Neuronal stem cell (in vitro differentiated cells): ENCODE measurements around the gene FES.

Source experiments
- DNase-seq: peaks from one replicate; pipeline ENCODE4 v3.0.0-alpha.2; 2013; ENCODE audit warnings: low spot score
- H2AFZ ChIP-seq: one replicate; pipeline ENCODE4 v1.6.1; 2013; ENCODE audit warnings: mild to moderate bottlenecking, low read length, inconsistent platforms
- H2AK5ac ChIP-seq: 2 replicates; pipeline ENCODE4 v1.6.1; 2013; ENCODE audit warnings: low read depth, mild to moderate bottlenecking, inconsistent platforms, low read length, moderate library complexity, mixed read lengths
- H2BK120ac ChIP-seq: 2 replicates; pipeline ENCODE4 v1.6.1; 2013; ENCODE audit warnings: low read depth, mild to moderate bottlenecking, inconsistent platforms, low read length, moderate library complexity, mixed read lengths
- H2BK12ac ChIP-seq: one replicate; pipeline ENCODE4 v1.6.1; 2013; ENCODE audit warnings: low read length, inconsistent platforms
- H2BK15ac ChIP-seq: 2 replicates; pipeline ENCODE4 v1.6.1; 2013; ENCODE audit warnings: mild to moderate bottlenecking, low read length, inconsistent platforms, mixed read lengths
- H2BK5ac ChIP-seq: one replicate; pipeline ENCODE4 v1.6.1; 2013; ENCODE audit warnings: inconsistent platforms, mild to moderate bottlenecking, low read length, moderate library complexity
- H3K14ac ChIP-seq: one replicate; pipeline ENCODE4 v1.6.1; 2013; ENCODE audit warnings: low read length, inconsistent platforms
- H3K18ac ChIP-seq: 2 replicates; pipeline ENCODE4 v1.6.1; 2013; ENCODE audit warnings: low read length, inconsistent platforms
- H3K23ac ChIP-seq: 2 replicates; pipeline ENCODE4 v1.6.1; 2013; ENCODE audit warnings: low read depth, mild to moderate bottlenecking, mixed read lengths, low read length, inconsistent platforms; ENCODE audit not compliant: poor library complexity
- H3K27ac ChIP-seq: replicated peaks from 3 replicates; pipeline ENCODE4 v1.5.1; 2013; ENCODE audit warnings: low read length, inconsistent platforms
- H3K27me3 ChIP-seq, 3 experiments: 2 replicates each; pipeline ENCODE4 v1.6.1; 2013; ENCODE audit warnings: low read length in 3 of 3, mild to moderate bottlenecking in 2 of 3, inconsistent platforms in 1 of 3, low read depth in 1 of 3, mixed read lengths in 1 of 3, moderate library complexity in 1 of 3; ENCODE audit not compliant: control insufficient read depth in 3 of 3, insufficient read depth in 3 of 3
- H3K36me3 ChIP-seq, 2 donors: replicated peaks in 1 of 2; 2 replicates each; pipeline ENCODE4 v1.6.1; 2013; ENCODE audit warnings: low read length in 2 of 2; ENCODE audit not compliant: control insufficient read depth in 2 of 2, insufficient read depth in 2 of 2
- H3K4ac ChIP-seq: 2 replicates; pipeline ENCODE4 v1.6.1; 2013; ENCODE audit warnings: inconsistent platforms, mild to moderate bottlenecking, low read length, moderate library complexity
- H3K4me1 ChIP-seq, 2 donors: 1 replicate in 1 of 2; 2 replicates in 1 of 2; pipeline ENCODE4 v1.6.1; 2013; ENCODE audit warnings: low read length in 2 of 2, low read depth in 1 of 2; ENCODE audit not compliant: control insufficient read depth in 2 of 2, insufficient read depth in 1 of 2
- H3K4me2 ChIP-seq: one replicate; pipeline ENCODE4 v1.6.1; 2013; ENCODE audit warnings: mild to moderate bottlenecking, low read length, inconsistent platforms; ENCODE audit not compliant: insufficient read depth, poor library complexity, severe bottlenecking
- H3K4me3 ChIP-seq, 2 donors: 2 replicates each; pipeline ENCODE4 v1.5.1; 2013; ENCODE audit warnings: low read length in 2 of 2, mild to moderate bottlenecking in 2 of 2, inconsistent platforms in 1 of 2, moderate library complexity in 1 of 2
- H3K79me1 ChIP-seq: one replicate; pipeline ENCODE4 v1.6.1; 2013; ENCODE audit warnings: low read depth, mild to moderate bottlenecking, inconsistent platforms, low read length, moderate library complexity
- H3K9ac ChIP-seq: one replicate; pipeline ENCODE4 v1.6.1; 2013; ENCODE audit warnings: mild to moderate bottlenecking, low read depth, low read length, inconsistent platforms; ENCODE audit not compliant: poor library complexity
- H3K9me3 ChIP-seq, 2 donors: replicated peaks in 1 of 2; 2 replicates each; pipeline versions ENCODE3 to v1.6.1; 2013; ENCODE audit warnings: low read length in 2 of 2, mild to moderate bottlenecking in 2 of 2, inconsistent platforms in 1 of 2, low read depth in 1 of 2, mixed read lengths in 1 of 2, moderate library complexity in 1 of 2; ENCODE audit not compliant: control insufficient read depth in 2 of 2, insufficient read depth in 1 of 2
- H4K8ac ChIP-seq: one replicate; pipeline ENCODE4 v1.6.1; 2013; ENCODE audit warnings: low read depth, mild to moderate bottlenecking, inconsistent platforms, low read length, moderate library complexity
- H4K91ac ChIP-seq: one replicate; pipeline ENCODE4 v1.6.1; 2013; ENCODE audit warnings: low read length, low read depth, mild to moderate bottlenecking, inconsistent platforms; ENCODE audit not compliant: poor library complexity
- WGBS, 2 donors: extraction: QIAGEN DNeasy Blood & Tissue Kit; methylation state at CpG; one replicate each; pipeline ENCODE4 v1.1.7; 2013; ENCODE audit warnings: missing lambda C conversion rate in 2 of 2, mixed read lengths in 1 of 2; ENCODE audit not compliant: insufficient read length in 2 of 2, insufficient replicate concordance in 1 of 2; ENCODE audit errors: extremely low coverage in 2 of 2; 5-methylcytosine and 5-hydroxymethylcytosine counted together

FES gene

DNA sequence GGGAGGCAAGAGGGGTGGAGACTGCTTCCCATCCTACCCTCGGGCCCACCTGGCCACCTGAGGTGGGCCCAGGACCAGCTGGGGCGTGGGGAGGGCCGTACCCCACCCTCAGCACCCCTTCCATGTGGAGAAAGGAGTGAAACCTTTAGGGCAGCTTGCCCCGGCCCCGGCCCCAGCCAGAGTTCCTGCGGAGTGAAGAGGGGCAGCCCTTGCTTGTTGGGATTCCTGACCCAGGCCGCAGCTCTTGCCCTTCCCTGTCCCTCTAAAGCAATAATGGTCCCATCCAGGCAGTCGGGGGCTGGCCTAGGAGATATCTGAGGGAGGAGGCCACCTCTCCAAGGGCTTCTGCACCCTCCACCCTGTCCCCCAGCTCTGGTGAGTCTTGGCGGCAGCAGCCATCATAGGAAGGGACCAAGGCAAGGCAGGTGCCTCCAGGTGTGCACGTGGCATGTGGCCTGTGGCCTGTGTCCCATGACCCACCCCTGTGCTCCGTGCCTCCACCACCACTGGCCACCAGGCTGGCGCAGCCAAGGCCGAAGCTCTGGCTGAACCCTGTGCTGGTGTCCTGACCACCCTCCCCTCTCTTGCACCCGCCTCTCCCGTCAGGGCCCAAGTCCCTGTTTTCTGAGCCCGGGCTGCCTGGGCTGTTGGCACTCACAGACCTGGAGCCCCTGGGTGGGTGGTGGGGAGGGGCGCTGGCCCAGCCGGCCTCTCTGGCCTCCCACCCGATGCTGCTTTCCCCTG, 2.2 kb upstream of the FES start:
- Histone ChIP-seq H3K27me3 (no peaks in the 10 kb centered on the region), H2BK5ac (no peak overlapping the region), H4K8ac (no peak overlapping the region), H2AFZ (no peak overlapping the region), H3K36me3 (peaks cover 15 to 29% of the 10 kb centered on the region in 2 donors), H3K23ac (no peak overlapping the region), H3K4me1 (peaks cover 7 to 13% of the 10 kb centered on the region in 2 donors), H3K4me3 (no peak overlapping the region), H3K14ac (no peak overlapping the region), H2AK5ac (no peak overlapping the region), H3K9ac (no peak overlapping the region), H3K18ac (no peak overlapping the region), H3K9me3 (no peaks in the 10 kb centered on the region), H2BK120ac (no peak overlapping the region), H3K4me2 (no peak overlapping the region), H3K27ac (no peak overlapping the region), H2BK12ac (no peak overlapping the region), H4K91ac (no peak overlapping the region), H3K4ac (no peak overlapping the region), H3K79me1 (peaks cover 2% of the 10 kb centered on the region), H2BK15ac (no peak overlapping the region)
- WGBS, 2 donors, result no CpG with 5 or more reads among the region's 19 CpGs
- DNase-seq, result no peak

GRCh38 chr15:90882781-90883525, 1.4 kb upstream of the FES start:
- no peak overlapping the region for H3K14ac ChIP-seq
- peaks cover 12 to 23% of the 10 kb centered on the region in 2 donors for H3K36me3 ChIP-seq
- no CpG with 5 or more reads among the region's 13 CpGs for WGBS, 2 donors
- peaks cover 7 to 13% of the 10 kb centered on the region in 2 donors for H3K4me1 ChIP-seq
- no peak overlapping the region for H2BK120ac ChIP-seq
- no peak overlapping the region for H3K27ac ChIP-seq
- no peak for DNase-seq
- peaks cover 2% of the 10 kb centered on the region for H3K79me1 ChIP-seq
- H2BK12ac ChIP-seq, result no peak overlapping the region
- no peak overlapping the region for H4K91ac ChIP-seq
- no peak overlapping the region for H3K4me3 ChIP-seq
- no peak overlapping the region for H2AFZ ChIP-seq
- H2AK5ac ChIP-seq, result peak overlapping the region; percentile 86
- H2BK5ac ChIP-seq, result no peak overlapping the region
- H3K27me3 ChIP-seq, result no peaks in the 10 kb centered on the region
- no peak overlapping the region for H3K9ac ChIP-seq
- no peak overlapping the region for H3K18ac ChIP-seq
- H4K8ac ChIP-seq, result no peak overlapping the region
- peak overlapping the region; percentile 4 for H3K23ac ChIP-seq
- no peaks in the 10 kb centered on the region for H3K9me3 ChIP-seq
- H3K4ac ChIP-seq, result no peak overlapping the region
- no peak overlapping the region for H2BK15ac ChIP-seq
- H3K4me2 ChIP-seq, result no peak overlapping the region

- no peak overlapping the region for H4K8ac ChIP-seq
- no peak overlapping the region for H3K4me3 ChIP-seq
- H3K36me3 ChIP-seq, result peaks cover 12 to 17% of the 10 kb centered on the region in 2 donors
- H3K27me3 ChIP-seq, result no peaks in the 10 kb centered on the region
- H3K23ac ChIP-seq, result peak overlapping the region; percentile 4
- H3K18ac ChIP-seq, result no peak overlapping the region
- WGBS, 2 donors, result no CpG with 5 or more reads among the region's 7 CpGs
- no peak overlapping the region for H4K91ac ChIP-seq
- no peak overlapping the region for H2BK15ac ChIP-seq
- H3K14ac ChIP-seq, result no peak overlapping the region
- no peak overlapping the region for H3K9ac ChIP-seq
- DNase-seq, result no peak
- peak overlapping the region; percentile 52 for H3K4me2 ChIP-seq
- H3K9me3 ChIP-seq, result no peaks in the 10 kb centered on the region
- peak overlapping the region; percentile 24 for H3K27ac ChIP-seq
- H3K4ac ChIP-seq, result no peak overlapping the region
- H2BK5ac ChIP-seq, result no peak overlapping the region
- H2AFZ ChIP-seq, result peak overlapping the region; percentile 59
- H3K4me1 ChIP-seq, result peaks cover 7 to 13% of the 10 kb centered on the region in 2 donors
- no peak overlapping the region for H2BK120ac ChIP-seq
- H2BK12ac ChIP-seq, result no peak overlapping the region
- H2AK5ac ChIP-seq, result peak overlapping the region; percentile 96
- H3K79me1 ChIP-seq, result peaks cover 2% of the 10 kb centered on the region
Measured at GRCh38 chr15:90883526-90883975, 753 bp upstream of the FES start.
